HepG2 (cell line): ENCODE data around the gene KLB. TPM values are rescaled to one million over a fixed set of nuclear protein-coding genes. Genes with fewer than 3 reads are reported as not detected.
A peak's percentile ranks its signal among the peaks of the same experiment; 100 is the strongest.

Experiments used
- ARNT2 ChIP-seq: sonication (generic); formaldehyde crosslinking; IDR thresholded peaks from 2 replicates; pipeline ENCODE4 v1.8.0; 2022; ENCODE audit warnings: mild to moderate bottlenecking, low read depth, missing genetic modification reagents, moderate library complexity
- CAMTA2 ChIP-seq: sonication (generic); formaldehyde crosslinking; IDR thresholded peaks from 2 replicates; pipeline ENCODE4 v1.4.0; 2020; ENCODE audit warnings: mild to moderate bottlenecking, missing genetic modification reagents, borderline replicate concordance
- CBFB ChIP-seq: sonication (generic); formaldehyde crosslinking; IDR thresholded peaks from 2 replicates; pipeline ENCODE4 v1.4.0; 2020; ENCODE audit warnings: missing genetic modification reagents
- CEBPB ChIP-seq: IDR thresholded peaks from 2 replicates; pipeline ENCODE4 v1.6.1; 2011; ENCODE audit warnings: low read depth, low read length, improper control_type of control experiment, borderline replicate concordance
- DMTF1 ChIP-seq: sonication (generic); formaldehyde crosslinking; IDR thresholded peaks from 2 replicates; pipeline ENCODE4 v1.4.0; 2020; ENCODE audit warnings: mild to moderate bottlenecking, missing genetic modification reagents
- ELF3 ChIP-seq: IDR thresholded peaks from 2 replicates; pipeline ENCODE4 v1.6.1; 2016; ENCODE audit warnings: missing genetic modification reagents, missing compliant biosample characterization
- EZH2 ChIP-seq: conservative IDR thresholded peaks from 2 replicates; pipeline ENCODE4 v1.6.1; 2012; ENCODE audit warnings: mild to moderate bottlenecking, low read depth, low read length, moderate library complexity
- FOXO4 ChIP-seq: sonication (generic); formaldehyde crosslinking; conservative IDR thresholded peaks from 2 replicates; pipeline ENCODE4 v1.8.1; 2023; ENCODE audit warnings: missing genetic modification reagents
- GATA4 ChIP-seq: sonication (generic); IDR thresholded peaks from 2 replicates; pipeline ENCODE4 v1.6.1; 2016; ENCODE audit warnings: antibody characterized with exemption, low read depth, borderline replicate concordance
- HNRNPH1 ChIP-seq: fragments of 200-400 bp; formaldehyde crosslinking; optimal IDR thresholded peaks from 2 replicates; pipeline ENCODE3; 2017; ENCODE audit warnings: mild to moderate bottlenecking, low read depth, low read length
- HNRNPK ChIP-seq: fragments of 200-400 bp; formaldehyde crosslinking; IDR thresholded peaks from 2 replicates; pipeline ENCODE4 v1.6.1; 2018; ENCODE audit warnings: low read length, low read depth, moderate library complexity, mild to moderate bottlenecking; ENCODE audit not compliant: poor library complexity, severe bottlenecking
- MEF2D ChIP-seq: sonication (generic); formaldehyde crosslinking; IDR thresholded peaks from 2 replicates; pipeline ENCODE4 v1.5.1; 2020; ENCODE audit warnings: mild to moderate bottlenecking, missing genetic modification reagents
- MTA3 ChIP-seq: sonication (generic); formaldehyde crosslinking; IDR thresholded peaks from 2 replicates; pipeline ENCODE4 v1.4.0; 2020; ENCODE audit warnings: missing genetic modification reagents
- NFATC3 ChIP-seq: sonication (generic); formaldehyde crosslinking; IDR thresholded peaks from 2 replicates; pipeline ENCODE4 v1.5.1; 2020; ENCODE audit warnings: mild to moderate bottlenecking, missing genetic modification reagents
- NFRKB ChIP-seq: fragments of 450-650 bp; IDR thresholded peaks from 2 replicates; pipeline ENCODE4 v1.6.1; 2017
- SALL2 ChIP-seq: sonication (generic); formaldehyde crosslinking; IDR thresholded peaks from 2 replicates; pipeline ENCODE4 v1.8.1; 2023; ENCODE audit warnings: mild to moderate bottlenecking, missing genetic modification reagents, inconsistent platforms
- STAT5B ChIP-seq: sonication (generic); formaldehyde crosslinking; IDR thresholded peaks from 2 replicates; pipeline ENCODE4 v1.4.0; 2020; ENCODE audit warnings: missing genetic modification reagents
- ZKSCAN5 ChIP-seq: sonication (generic); formaldehyde crosslinking; IDR thresholded peaks from 2 replicates; pipeline ENCODE4 v1.5.1; 2020; ENCODE audit warnings: mild to moderate bottlenecking, missing genetic modification reagents
- ZNF101 ChIP-seq: sonication (generic); formaldehyde crosslinking; IDR thresholded peaks from 2 replicates; pipeline ENCODE4 v1.4.0; 2020; ENCODE audit warnings: mild to moderate bottlenecking, low read depth, missing genetic modification reagents, borderline replicate concordance
- ZNF460 ChIP-seq: sonication (generic); formaldehyde crosslinking; IDR thresholded peaks from 2 replicates; pipeline ENCODE4 v1.5.1; 2020; ENCODE audit warnings: missing genetic modification reagents, mild to moderate bottlenecking, borderline replicate concordance
- ZNF580 ChIP-seq: IDR thresholded peaks from 2 replicates; pipeline ENCODE4 v1.6.1; 2016; ENCODE audit warnings: low read depth, borderline replicate concordance
- ZNF597 ChIP-seq: sonication (generic); formaldehyde crosslinking; IDR thresholded peaks from 2 replicates; pipeline ENCODE4 v1.5.0; 2020; ENCODE audit warnings: missing genetic modification reagents
- ZNF747 ChIP-seq: sonication (generic); formaldehyde crosslinking; IDR thresholded peaks from 2 replicates; pipeline ENCODE4 v1.8.1; 2023; ENCODE audit warnings: missing genetic modification reagents, mild to moderate bottlenecking, borderline replicate concordance
- ZNF841 ChIP-seq: sonication (generic); formaldehyde crosslinking; IDR thresholded peaks from 2 replicates; pipeline ENCODE4 v1.8.1; 2023; ENCODE audit warnings: missing genetic modification reagents, borderline replicate concordance
- ZSCAN25 ChIP-seq: sonication (generic); formaldehyde crosslinking; IDR thresholded peaks from 2 replicates; pipeline ENCODE4 v1.8.0; 2022; ENCODE audit warnings: mild to moderate bottlenecking, missing genetic modification reagents
- polyA plus RNA-seq, 8 experiments: library from polyadenylated mRNA; depleted of rRNA in 3 of 8; stranded (reverse) in 7 of 8; unstranded in 1 of 8; fragments of >200 nt; fragmentation: Illumina TruSeq in 4 of 8; extraction: Trizol in 4 of 8; gene quantifications; 2 replicates each; pipeline versions ENCODE4 v1.2.1 to v1.2.3, GENCODE V29; 2011 to 2016; ENCODE audit warnings: low read depth in 4 of 8, missing spikeins in 1 of 8, mixed read lengths in 1 of 8; ENCODE audit not compliant: insufficient read depth in 1 of 8
- total RNA-seq, 5 experiments: library from RNA; depleted of rRNA; stranded (reverse); fragments of >200 nt; fragmentation: Illumina TruSeq; extraction: Trizol; gene quantifications; 2 replicates each; pipeline ENCODE4 v1.2.3, GENCODE V29; 2016; ENCODE audit warnings: low read depth in 1 of 5
- TF ChIP-seq, protein P1 (sequence below): sonication (generic); formaldehyde crosslinking; IDR thresholded peaks from 2 replicates; pipeline ENCODE4 v1.4.0; 2020; ENCODE audit warnings: mild to moderate bottlenecking, missing genetic modification reagents

The KLB gene
- total and polyA plus RNA-seq, 2 of the 13 experiments (the other 11 are each of a cell fraction or from before 2014, with no cell fraction given), result 25.3 to 82.0 TPM

DNA sequence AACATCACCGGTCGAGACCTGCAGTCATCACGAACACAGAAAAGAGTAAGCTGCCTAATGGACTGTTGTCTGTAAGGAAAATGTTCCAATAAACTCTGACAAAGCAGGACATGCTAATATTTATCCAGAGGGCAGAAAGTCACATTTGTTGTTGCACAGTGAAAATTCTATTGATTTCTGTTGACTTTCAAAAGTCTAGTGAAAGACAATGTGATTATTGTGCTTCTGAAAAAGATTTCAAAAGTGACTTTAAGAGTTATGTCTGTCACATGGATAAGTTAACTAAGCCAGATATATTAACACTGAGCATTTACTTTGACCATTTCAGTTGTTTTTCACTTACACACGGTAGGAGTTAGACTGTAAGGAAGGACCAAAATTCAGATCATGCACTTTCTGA lies 31.3 kb upstream of the KLB start (continued):
- TF ChIP-seq ZNF580 (CRISPR knock-in tag) (no peak), FOXO4 (CRISPR knock-in tag) (no peak), CEBPB (no peak), HNRNPH1 (no peak), MEF2D (CRISPR knock-in tag) (no peak), ELF3 (peak; percentile 48), ZNF747 (CRISPR knock-in tag) (no peak), ZNF841 (CRISPR knock-in tag) (no peak), CAMTA2 (CRISPR knock-in tag) (no peak), ZNF597 (CRISPR knock-in tag) (no peak), DMTF1 (CRISPR knock-in tag) (no peak), HNRNPK (no peak), ZKSCAN5 (CRISPR knock-in tag) (no peak), NFATC3 (no peak), ZNF460 (no peak), MTA3 (no peak), ZSCAN25 (no peak), ARNT2 (CRISPR knock-in tag) (no peak), NFRKB (no peak), GATA4 (no peak), EZH2 (no peak), ZNF101 (CRISPR knock-in tag) (no peak), CBFB (CRISPR knock-in tag) (no peak), SALL2 (no peak), STAT5B (no peak)
- TF ChIP-seq, protein P1, sequence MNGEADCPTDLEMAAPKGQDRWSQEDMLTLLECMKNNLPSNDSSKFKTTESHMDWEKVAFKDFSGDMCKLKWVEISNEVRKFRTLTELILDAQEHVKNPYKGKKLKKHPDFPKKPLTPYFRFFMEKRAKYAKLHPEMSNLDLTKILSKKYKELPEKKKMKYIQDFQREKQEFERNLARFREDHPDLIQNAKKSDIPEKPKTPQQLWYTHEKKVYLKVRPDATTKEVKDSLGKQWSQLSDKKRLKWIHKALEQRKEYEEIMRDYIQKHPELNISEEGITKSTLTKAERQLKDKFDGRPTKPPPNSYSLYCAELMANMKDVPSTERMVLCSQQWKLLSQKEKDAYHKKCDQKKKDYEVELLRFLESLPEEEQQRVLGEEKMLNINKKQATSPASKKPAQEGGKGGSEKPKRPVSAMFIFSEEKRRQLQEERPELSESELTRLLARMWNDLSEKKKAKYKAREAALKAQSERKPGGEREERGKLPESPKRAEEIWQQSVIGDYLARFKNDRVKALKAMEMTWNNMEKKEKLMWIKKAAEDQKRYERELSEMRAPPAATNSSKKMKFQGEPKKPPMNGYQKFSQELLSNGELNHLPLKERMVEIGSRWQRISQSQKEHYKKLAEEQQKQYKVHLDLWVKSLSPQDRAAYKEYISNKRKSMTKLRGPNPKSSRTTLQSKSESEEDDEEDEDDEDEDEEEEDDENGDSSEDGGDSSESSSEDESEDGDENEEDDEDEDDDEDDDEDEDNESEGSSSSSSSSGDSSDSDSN, result no peak
